Activated CD4-positive, alpha-beta T cell treated with anti-CD3 and anti-CD28 coated beads, Interleukin-2, amount 50 U/mL, for 24 hours (primary cell): ENCODE results near the gene SUN5.
"Not testable (repeated sequence)": the region's sequence is repeated elsewhere in the genome, so short reads cannot be mapped to it uniquely, and the experiment has no call there.

Experiments used
- DNase-seq, 2 donors: peaks; one replicate each; pipeline ENCODE4 v3.0.0-alpha.2; 2020; ENCODE audit warnings: low read depth in 1 of 2, low spot score in 1 of 2

Gene SUN5

GRCh38 chr20:32978009-32978335, 26.3 kb downstream of the SUN5 start:
- DNase-seq: no peak

GRCh38 chr20:32977281-32978008, 26.8 kb downstream of the SUN5 start:
- no peak for DNase-seq

GRCh38 chr20:32976746-32977145, 27.5 kb downstream of the SUN5 start:
- DNase-seq: no peak

- DNase-seq: no peak
Measured at GRCh38 chr20:32975698-32976674, 28.2 kb downstream of the SUN5 start.

- DNase-seq: not testable (repeated sequence)
Measured at GRCh38 chr20:32975121-32975520, 29.1 kb downstream of the SUN5 start.

- not testable (repeated sequence) for DNase-seq
Measured at GRCh38 chr20:32974204-32975064, 29.8 kb downstream of the SUN5 start.

GRCh38 chr20:32973077-32973717, 31.0 kb downstream of the SUN5 start:
- DNase-seq: no peak

- DNase-seq: peak; percentile 46 to 81
Measured at GRCh38 chr20:32972181-32973076, 31.8 kb downstream of the SUN5 start.

- DNase-seq: no peak
Measured at GRCh38 chr20:32971703-32972161, 32.5 kb downstream of the SUN5 start.

- no peak for DNase-seq
Measured at GRCh38 chr20:32970973-32971300, 33.3 kb downstream of the SUN5 start.

GRCh38 chr20:32970115-32970972, 33.9 kb downstream of the SUN5 start:
- no peak for DNase-seq

GRCh38 chr20:32969356-32970114, 34.7 kb downstream of the SUN5 start:
- DNase-seq: no peak

GRCh38 chr20:32968478-32969241, 35.6 kb downstream of the SUN5 start:
- peak in 1 of 2 donors; percentile 36 for DNase-seq

- DNase-seq: peak in 1 of 2 donors; percentile 40
Measured at GRCh38 chr20:32967961-32968457, 36.2 kb downstream of the SUN5 start.

- no peak for DNase-seq
Measured at GRCh38 chr20:32966881-32967781, 37.1 kb downstream of the SUN5 start.

- DNase-seq: no peak
Measured at GRCh38 chr20:32966382-32966781, 37.9 kb downstream of the SUN5 start.
